CD1c-positive myeloid dendritic cell (primary cell): ENCODE results near the gene ANXA11.

Experiments
- DNase-seq: peaks from one replicate; pipeline ENCODE4 v3.0.0-alpha.2; 2016; ENCODE audit errors: extremely low spot score

The ANXA11 gene

GRCh38 chr10:80104066-80104926 lies 101.0 kb downstream of the ANXA11 start:
- DNase-seq = no peak
